G401 (cell line): ENCODE measurements around the gene STRN4. TPM values are rescaled to one million over a fixed set of nuclear protein-coding genes. Genes with fewer than 3 reads are reported as not detected.
A peak's percentile ranks its signal among the peaks of the same experiment; 100 is the strongest.
"Not testable (repeated sequence)": the region's sequence is repeated elsewhere in the genome, so short reads cannot be mapped to it uniquely, and the experiment has no call there.

Source experiments
- DNase-seq: peaks from one replicate; pipeline ENCODE4 v3.0.0-alpha.2; 2015; ENCODE audit warnings: low spot score
- in situ Hi-C: cut with HindIII; loops from 2 replicates; pipeline ENCODE4 v1.10.0; 2016; ENCODE audit warnings: low sequenced_read_pairs, mixed read lengths
- total RNA-seq: library from RNA; depleted of rRNA; stranded (reverse); fragments of >200 nt; shearing (Covaris generic); gene quantifications from 2 replicates; pipeline ENCODE4 v1.2.3, GENCODE V29; 2014

The STRN4 gene
- total RNA-seq, 1 experiment from 2014 or later: 118 TPM

DNA sequence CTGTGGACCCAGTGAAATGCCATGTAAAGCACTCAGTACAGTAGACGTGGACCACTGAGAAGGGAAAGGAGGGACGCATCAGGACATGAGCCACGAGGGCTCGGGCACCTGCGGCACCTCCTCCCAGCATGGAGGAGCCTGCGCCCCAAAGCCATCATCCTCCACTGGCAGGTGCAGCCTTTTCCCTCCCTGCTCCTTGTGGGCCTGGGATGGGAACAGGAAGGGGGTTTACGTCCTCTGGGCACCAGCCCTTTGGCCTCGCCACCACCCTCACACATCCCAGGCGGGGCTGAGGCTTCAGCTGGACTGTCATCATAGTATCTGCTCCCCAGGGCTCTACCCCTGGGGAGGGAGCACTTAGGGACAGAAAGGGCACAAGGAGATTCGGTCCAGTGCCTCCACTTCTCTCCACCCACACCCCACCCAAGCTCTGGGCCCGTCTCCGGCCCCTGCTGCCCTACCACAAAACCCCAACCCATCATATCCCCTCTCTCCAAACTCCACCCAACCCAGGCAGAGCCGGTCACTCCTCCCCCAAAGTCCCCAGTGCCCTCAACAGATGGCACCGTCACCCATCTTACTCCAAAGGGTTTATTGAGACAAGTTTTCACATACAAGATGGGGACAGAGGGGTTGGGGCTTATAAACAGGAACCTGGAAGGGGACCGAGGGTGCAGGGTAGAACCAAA lies 27.2 kb downstream of the STRN4 start:
- no peak for DNase-seq
- in situ Hi-C loops: no loop called here

DNA sequence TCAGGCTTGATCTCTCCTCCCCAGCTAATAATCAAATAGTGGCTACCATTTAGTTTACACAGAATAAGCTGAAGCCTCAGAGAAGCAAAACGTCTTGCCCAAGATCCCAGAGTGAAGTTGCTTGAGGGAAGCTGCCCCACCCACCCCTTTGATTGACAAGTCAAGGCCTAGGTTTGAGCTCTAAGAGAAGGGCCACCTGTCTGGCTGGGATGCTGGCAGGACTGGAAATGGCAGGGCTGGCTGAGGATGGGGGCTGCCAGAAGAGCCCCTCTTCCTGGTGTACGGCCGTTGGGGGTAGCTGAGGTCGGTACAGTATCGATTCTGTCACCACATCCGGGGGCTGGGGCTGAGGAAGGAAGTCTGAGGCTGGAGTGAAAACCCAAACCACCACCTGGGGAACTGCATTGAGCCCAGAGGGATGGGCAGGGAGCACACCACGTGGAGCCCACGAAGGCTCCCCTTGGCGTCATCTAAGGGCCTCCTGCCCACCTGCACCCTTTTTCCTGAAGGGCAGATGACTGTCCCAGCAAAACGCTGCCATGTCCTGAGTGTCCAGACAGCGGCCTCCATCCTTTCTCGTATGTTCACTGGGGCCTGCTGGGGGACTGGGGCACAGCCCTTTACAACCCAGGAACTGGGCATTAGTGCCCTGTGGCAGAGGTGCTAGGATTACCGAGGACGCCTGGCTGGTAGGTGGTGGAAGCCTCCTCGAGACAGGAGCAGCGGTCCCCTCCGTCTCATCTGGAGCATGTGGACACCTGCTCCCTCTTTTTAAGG lies 27.9 kb downstream of the STRN4 start:
- in situ Hi-C loops: no loop called here
- DNase-seq: peak; percentile 39

DNA sequence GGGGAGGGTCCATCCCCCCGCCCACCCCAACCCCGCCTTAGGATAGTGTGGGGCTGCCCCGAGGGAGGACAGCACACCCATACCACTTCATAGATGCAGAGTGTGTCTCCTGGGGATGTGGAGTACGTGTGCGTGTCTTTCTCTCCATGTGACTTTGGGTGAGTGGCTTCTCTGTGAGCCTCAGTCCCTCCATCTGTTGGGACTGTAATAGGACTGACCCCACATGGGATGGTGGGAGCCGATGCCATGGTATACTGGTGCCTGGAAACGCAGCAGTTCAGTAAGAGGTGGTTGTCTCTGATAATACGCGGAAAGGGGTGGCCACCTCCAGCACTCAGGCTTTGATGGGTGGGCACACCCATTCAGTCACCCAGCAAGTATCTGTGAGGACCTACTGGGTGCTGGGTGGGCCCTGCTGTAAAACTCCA lies 28.5 kb downstream of the STRN4 start:
- in situ Hi-C loops: no loop called here

DNA sequence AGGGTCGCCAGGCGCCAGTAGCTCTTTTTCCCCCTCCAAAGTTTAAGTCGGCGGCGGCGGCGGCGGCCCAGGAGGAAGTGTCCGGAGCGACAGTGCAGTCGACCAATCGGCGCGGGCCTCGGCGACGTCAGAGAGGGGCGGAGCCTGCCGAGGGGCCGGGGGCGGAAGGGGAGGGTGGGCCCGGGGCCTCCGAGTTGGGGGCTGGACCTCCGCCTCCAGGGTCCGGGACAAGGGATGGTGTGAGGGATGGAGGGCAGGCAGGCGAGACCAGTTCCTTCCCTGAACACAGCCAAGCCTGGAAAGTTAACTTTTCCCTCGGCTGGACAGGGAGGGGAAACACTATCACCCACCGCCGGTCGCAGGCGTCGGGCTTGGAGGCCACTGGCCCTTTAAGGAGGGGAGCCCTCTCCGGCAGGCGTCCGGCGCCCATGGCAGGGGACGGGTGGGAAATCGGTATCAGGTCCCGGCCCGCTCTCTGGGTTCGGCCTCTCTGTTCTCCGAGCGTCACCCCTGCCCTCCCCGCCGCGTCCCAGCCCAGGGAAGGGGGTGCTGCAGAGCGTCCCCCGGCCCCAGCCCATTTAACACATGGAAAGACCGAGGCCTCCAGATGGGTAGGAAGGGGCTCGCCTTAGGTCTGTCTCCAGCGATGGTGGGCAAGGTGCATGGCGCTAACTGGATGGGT lies 29.1 kb downstream of the STRN4 start, which contains the start of gene PRKD2:
Gene PRKD2, minus strand, starts transcription at position 81 of the 682 bp plus-strand sequence. CDS start 744 bp downstream, outside the sequence.
- peak; percentile 35 for DNase-seq
- in situ Hi-C loops: no loop called here

More for the DNA sequence above, 28.5 kb downstream of the STRN4 start:
- no peak for DNase-seq

DNA sequence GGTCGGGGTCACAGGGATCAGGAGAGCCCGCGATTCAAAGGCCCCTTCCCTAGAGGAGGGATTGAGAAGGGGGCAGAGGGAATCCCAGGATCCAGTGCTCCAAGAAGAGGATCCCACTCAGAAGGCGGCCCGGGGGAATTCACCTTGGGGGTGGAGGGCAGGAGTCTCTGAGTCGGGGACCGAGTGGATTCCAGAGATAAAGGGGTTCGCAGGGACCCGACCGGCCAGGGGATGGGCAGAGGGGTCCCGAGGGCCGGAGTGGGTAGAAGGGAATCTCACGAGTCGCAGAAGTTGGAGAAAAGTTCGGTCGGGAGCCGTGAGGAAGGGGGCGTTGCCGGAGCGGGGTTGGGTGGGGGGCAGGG lies 29.6 kb downstream of the STRN4 start:
- in situ Hi-C loops: no loop called here
- no peak for DNase-seq

DNA sequence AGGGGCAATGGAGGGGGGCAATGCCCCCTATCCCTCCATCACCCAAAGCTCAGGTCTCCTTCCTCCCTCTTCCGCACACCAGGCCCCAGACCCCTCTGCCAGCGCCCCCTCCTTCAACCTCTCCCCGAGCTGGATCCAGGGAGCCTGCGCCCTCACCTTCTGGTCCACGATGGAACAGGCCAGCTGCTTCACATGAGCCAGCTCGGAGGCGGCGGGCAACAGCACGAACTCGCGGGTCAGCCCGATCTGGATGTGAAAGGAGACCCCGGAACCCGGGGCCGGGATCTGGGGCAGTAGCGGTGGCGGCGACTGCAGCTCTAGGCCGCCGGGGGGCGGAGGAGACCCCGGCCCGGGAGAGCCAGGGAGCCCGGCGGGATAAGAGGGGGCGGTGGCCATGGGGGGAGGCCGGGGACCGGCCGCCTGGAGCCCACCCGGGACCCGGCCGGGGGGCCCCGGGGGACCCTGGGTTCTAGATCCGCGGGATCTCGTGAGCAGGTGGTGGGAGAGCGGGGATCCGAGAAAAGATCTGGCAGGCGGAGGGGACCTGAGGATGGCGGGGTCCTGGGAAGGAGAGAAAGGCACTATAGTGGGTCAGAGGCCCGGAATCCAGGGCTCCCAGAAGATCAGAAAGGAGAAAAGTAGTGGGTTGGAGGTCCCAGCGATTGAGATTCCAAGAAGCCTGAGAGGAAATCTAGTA lies 30.1 kb downstream of the STRN4 start:
- in situ Hi-C loops: no loop called here
- no peak for DNase-seq

DNA sequence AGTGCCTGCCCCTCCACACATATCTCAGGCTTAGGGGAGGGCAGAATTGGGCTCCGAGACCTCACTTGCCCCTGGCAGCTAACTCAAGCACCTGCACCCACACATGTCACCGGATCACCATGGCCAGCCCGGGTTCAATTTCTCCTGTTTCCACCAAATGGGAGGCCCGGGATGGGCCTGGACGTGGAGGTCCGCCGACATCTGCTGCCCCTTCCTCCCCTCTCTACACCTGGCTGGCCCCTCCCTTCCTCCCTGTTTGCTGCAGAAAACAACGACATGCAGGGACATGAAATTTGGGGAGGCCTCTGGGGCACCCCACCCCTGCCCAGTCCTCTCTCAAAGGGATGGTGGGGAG lies 30.7 kb downstream of the STRN4 start:
- DNase-seq: no peak
- in situ Hi-C loops: no loop called here

DNA sequence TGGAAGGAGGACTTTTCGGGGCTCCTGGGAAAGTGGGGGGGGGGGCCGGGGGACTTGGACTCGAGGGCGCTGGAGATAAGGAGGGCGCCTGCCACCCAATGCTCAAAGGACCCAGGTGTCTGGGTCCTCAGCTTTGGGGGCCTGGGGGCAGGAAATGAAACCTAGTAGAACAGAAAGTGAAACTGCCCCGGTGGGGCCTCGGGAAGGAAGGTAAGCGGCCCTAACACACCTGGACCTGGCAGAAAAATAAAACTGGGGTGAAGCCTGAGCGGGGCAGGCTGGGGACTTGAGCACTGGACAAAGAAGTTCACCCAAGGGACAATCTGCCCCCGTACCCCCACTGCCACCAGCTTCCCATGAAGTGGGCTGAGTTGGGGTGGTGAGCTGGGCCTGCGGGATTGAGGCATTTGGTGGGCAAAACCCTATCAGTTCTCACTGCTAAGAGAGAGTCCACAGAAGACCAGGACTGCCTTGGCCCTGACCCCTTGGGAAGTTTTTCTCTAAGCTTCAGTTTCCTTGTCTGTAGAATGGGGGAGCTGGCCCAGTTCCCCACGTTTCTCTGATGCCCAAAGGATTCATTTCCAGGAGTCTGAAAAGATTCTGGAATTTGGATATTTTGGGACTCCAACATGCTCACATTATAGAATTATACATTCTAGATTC lies 31.7 kb downstream of the STRN4 start:
- no peak for DNase-seq
- in situ Hi-C loops: no loop called here

DNA sequence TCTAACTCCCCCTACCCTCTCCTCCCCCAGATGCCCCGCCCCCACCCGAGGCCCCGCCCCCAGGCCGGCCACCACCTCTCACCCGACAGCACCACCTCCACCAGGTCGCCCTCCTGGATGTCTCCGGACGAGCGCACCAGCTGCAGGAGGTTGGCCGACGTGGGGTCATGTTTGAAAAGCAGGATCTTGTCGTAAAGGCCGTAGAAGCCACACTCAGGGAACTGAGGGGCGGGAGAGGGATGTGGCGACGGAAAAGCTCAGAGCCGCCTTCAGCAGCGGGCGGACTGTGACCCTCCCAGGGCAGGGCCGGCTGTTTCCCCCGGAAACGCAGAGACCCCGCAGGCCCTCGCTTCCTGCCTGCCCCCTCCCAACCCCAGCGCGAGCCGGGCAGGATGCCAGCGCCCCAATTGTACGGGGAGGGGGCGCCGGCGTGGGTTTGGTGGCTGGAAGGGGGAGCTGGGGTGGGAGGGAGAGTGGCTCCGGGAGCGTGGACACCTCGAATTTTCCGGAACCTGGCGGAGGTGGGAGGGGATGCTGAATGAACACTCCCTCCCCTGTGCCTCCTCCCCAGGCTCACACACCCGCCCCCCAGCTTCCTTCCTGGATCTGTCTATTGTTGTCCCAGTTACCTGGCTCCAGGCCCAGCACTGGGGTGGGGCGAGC lies 32.3 kb downstream of the STRN4 start:
- peak; percentile 16 for DNase-seq
- in situ Hi-C loops: no loop called here

DNA sequence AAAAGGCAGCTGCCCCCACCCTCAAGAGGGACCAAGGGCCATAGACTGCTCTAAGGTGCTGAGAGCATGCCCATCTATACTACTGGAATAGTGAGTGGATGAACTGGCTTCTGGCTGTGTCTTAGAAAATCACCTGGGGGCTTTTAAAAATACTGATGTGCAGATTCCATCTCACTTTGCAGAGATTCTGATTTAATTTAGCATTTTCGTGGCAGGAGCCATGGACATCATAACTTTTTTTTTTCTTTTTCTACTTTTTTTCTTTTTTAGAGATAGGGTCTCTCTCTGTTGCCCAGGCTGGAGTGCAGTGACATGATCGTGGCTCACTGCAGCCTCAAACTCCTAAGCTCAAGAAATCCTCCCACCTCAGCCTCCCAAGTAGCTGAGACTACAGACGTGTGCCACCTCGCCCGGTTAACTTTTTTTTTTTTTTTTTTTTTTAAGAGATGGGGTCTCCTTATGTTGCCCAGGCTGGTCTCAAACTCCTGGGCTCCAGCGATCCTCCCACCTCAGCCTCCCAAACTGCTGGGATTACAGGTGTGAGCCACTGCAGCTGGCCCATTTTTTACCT lies 33.4 kb downstream of the STRN4 start:
- in situ Hi-C loops, DNase-seq: not testable (repeated sequence)

DNA sequence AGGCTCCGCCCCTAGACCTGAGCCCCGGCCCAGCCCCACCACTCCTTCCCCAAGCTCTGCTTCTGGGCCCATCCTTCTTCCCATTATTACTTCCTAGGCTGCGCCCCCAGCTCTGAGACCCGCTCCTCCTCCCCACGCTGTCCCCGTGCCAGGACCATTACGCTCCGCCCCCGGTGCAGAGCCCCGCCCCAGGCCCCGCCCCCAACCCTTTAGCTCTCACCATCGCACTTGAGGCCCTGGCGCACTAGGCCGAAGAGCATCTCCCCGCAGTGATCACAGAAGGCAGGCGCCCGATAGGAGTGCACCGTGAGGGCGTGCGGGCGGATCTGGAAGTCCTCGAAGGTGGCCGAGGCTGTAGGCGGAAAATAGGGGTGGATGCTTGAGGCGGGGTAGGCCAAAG lies 35.6 kb downstream of the STRN4 start:
- in situ Hi-C loops: no loop called here
- no peak for DNase-seq

DNA sequence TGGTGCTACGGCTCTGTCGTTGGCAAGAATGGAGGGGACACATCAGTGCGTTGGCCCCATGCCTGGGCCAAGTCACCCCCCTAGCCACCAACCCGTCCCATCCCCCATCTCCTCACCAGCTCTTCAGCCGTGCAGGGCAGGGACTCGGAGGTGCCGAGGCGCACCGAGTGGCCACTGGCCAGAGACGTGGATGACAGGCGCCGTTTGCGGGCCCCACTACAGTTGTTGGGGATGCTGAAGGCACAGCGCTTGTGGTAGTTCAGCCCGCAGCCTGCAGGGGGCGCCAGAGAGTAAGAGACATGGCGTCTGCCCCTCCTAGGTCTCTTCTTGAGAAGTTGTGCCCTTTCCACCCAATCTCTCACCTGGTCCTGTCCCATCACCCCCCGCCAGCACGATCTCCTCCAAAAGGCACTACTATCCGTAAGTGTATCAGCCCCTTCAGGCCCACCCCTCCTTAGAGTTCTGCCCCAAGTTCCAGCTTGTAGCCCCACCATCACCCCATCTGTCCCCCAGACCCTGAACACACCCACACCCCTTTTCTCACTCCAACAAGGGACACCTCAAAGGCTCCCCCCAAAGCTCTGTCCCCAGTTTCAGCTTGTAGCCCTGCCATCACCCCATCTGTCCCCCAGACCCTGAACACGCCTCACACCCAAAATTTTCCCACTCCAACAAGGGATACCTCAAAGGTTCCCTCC lies 41.7 kb downstream of the STRN4 start:
- DNase-seq: peak; percentile 27
- in situ Hi-C loops: no loop called here

DNA sequence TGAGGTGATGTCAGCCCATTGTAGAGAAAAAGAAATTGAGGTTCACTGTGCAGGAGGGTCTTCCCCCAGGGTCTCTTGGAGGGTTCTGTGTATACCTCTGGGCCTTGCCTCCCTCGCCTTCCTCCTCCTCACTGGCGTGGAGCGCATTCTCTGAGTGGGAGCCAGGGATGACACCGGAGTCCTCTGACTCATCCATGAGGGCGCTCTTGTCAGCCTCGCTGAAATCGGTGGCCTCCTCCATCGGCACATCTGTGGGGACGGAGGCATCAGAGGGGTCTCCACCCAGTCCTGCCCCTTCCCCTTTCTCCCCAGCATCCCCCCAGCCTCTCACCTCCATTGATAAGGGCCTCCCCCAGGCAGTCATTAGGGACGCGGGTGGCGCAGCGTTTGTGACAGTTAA lies 45.5 kb downstream of the STRN4 start:
- in situ Hi-C loops: no loop called here

DNA sequence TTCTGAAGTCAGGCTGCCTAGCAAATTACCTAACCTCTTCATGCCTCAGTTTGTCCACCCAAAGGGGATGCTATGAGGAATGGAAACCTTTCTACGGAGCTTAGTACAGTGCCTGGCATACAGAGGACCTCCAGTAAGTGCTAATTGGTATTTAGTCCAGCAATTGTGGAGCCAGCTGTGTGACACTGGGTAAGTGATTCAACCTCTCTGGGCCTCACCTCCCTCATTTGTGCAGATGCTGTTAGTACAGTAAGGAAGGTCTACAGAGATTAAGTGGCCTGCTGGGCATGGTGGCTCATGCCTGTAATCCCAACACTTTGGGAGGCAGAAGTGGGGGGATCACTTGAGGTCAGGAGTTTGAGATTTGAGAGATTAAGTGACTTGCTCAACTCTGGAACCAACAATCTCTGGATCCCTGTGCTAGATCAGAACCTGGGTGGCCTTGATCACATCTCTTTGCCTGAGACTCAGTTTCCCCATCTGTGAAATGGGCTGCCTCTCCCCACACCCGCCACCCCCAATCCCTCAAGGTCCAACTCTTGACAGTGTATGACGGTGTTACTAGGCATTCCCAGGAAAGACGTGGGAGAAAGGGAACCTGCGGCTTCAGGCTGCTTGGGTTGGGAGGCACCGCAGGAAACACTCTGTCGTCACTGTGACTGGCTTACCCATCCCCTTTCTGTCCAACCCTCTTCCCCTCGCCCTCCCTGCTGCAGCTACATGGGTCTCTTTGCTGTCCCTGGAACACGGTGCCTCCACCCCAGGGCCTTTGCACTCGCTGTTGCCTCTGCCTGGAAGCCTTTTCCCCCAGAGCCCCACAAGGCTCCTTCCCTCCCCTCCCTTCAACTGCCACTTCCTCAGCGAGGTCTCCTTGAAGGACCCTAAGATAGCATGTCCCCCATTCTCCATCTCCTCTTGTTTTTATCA lies 47.6 kb downstream of the STRN4 start:
- in situ Hi-C loops: loop anchor here (25.0 kb wide), 1 partner anchor 161 kb away; no protein-coding TSS in a partner anchor
- DNase-seq: no peak

More for the DNA sequence above, 45.5 kb downstream of the STRN4 start:
- no peak for DNase-seq

DNA sequence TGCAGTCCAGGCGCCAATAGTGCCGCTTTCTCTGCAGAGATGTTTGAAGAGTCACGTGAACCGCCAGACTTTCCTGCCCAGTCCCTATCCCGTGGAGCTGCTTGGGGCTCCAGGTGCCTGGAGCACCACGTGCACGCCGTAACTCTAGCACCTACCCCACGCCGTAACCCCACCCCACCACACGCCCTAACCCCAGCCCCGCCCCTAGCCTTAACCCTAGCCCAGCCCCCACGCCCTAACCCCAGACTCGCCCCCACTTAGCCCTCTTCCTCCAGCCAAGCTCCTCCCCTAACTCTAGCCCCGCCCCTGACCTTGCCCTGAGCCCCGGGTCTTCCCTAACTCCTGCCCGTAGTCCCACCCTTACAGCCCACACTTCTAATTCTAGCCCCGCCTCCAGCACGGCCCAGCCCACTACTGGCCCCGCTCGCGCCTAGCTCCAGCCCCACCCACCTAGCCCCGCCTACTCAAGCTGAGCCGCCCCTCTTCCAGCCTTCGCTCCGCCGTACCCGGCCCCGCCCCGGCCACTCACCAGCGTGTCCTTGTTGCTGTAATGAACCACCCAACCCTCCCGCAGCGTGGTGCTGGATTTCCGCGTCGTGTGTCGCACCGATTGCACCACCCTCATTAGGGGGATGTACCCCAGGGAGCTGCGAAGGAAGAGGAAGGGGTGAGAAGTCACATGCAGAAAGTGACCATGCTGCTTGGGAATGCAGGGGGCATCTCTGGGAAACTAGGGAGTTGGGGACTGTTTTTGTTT lies 48.9 kb downstream of the STRN4 start:
- in situ Hi-C loops: loop anchor here (25.0 kb wide), 1 partner anchor 160 kb away; no protein-coding TSS in a partner anchor
- peak; percentile 55 for DNase-seq

DNA sequence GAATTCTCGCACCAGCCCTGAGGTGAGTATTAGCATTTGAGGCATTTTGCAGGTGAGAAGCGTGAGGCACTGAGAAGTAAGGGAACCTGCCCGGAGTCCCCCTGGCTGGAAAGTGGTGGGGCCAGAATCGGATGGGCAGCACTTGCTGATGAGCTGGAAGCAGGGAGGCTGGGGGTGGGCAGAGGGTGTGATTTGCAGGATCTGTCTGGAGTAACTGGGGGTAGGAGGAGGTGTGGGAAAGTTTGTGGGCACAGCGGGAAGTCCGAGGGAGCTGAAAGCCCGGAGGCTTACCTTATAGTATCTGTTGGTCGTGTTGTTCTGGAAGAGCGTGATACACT lies 49.4 kb downstream of the STRN4 start:
- DNase-seq: no peak
- in situ Hi-C loops: loop anchor here (25.0 kb wide), 1 partner anchor 160 kb away; no protein-coding TSS in a partner anchor
